ENCODE measurements around the gene DLG1.

Gene DLG1

GRCh38 chr3:197008436-197009209, 289.8 kb downstream of the DLG1 start:
- DNase-seq = no peak

- DNase-seq = no peak
Observed at GRCh38 chr3:197007953-197008352, 290.5 kb downstream of the DLG1 start.

GRCh38 chr3:197007296-197007940, 291.0 kb downstream of the DLG1 start:
- no peak for DNase-seq

DNA sequence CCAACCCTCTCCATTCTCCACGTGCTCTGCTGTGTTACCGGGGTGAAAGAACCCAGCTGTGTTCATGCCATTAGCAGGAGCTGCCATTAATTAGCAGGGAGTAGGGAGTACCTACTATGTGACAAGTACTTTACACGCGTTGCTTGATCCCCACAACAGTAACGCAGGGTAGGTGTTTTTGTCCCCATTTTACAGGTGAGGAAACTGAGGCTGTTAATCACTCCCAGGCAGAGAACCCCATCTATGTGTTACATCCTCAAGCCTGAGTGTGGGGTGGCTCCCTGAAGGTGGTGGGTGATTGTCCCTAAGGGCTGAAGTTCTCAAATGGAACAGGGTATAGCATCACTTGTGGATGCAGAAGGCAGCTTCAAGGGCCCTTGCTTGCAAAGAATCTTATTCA, 291.6 kb downstream of the DLG1 start:
- no peak for DNase-seq

DNA sequence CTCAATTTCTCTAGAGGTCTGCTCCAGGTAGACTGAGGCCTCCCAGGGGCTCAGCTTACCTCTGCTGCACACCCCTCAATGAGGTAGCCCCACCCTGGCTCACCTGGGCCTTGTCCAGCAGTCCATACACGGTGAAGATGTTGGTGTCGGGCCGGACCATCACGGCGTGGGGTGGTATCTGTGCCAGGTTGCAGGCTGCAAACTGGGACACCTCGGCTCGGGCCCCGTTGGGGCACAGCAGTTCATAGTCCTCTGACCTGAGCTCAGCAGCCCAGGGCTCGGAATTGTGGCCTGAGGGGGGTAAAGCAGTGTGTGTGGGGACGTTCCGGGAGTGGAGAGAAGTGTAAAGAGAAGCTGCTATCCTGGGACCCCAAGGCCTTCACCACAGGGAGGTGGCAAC, 292.0 kb downstream of the DLG1 start:
- no peak for DNase-seq

GRCh38 chr3:197003461-197004385, 294.7 kb downstream of the DLG1 start:
- peak; percentile 73 for DNase-seq

- peak; percentile 94 for DNase-seq
Observed at GRCh38 chr3:197002701-197003454, 295.5 kb downstream of the DLG1 start.

DNA sequence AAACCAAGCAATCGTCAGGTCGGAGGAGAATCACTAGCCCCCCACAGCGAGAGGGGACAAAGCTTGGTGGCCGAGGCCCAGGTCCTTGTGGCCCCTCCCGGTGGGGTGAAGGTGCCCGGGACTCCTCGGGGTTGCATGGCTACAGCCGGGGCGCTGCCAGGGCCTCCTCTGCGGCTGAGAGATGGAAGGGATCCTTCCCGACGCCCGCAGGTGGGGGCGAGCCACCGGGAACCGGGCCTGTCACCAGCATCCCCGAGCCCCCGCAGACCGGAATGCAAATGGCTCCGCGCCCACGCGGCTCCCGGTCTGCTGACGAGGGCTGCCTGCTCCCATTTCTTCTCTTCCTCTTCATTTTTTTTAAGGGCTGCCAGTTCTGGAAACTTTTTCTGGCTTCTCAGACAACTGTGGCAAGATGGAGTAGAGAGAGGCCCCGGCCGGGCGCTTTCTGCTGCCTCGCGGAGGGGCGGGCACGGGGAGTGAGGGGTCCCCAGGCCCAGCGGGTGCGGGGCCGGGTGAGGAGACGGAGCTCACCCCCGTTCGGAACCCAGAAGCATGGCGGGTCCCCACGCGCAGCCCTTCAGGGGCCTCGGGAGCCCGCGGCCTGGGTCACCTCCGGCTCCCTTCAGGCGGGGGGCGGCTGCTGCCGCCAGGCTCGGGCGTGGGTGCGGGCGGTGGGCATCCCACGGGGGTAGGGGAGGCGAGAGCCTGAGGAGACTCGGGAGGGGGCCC, 296.3 kb downstream of the DLG1 start:
- DNase-seq = no peak

DNA sequence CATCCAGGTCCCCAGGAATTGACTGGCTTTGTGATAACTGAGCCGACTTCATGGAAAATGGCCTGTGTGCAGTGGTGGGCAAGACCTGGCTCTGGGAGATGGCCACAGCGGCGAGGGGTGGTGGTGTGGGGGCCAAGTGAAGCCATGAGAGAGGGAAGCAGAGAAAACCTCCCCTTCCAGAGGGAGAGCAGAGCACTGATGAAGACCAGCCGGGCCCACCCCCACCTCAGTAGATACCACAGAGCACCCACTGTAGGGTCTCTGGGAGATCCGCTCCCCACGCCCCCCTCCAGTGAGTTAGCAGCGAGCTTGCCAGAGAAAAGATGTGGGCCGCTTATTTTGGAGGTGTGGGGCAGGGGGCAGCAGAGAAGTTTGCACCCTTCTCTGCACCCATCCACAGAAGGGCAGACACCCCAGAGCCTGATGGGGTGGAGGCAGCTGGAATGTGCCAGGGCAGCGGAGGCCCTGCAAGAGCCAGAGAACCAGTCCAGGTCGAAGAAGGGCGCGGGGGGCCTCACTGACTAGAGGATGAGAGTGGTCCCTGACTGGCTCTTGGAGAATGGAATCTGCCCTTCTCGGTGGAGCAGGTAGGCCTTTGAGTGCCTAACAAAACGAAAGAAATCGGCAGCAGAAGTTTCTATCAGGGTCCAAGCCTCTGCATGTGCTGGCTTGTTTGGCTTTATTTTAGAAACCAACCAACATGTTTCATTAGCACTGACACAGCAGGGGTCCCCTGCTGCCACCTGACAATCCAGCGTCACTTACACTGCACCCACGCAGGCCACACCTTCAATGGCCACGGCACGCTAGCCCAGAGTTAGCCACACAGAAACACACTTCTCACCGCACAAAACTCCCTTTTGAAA, 297.1 kb downstream of the DLG1 start:
- no peak for DNase-seq

- no peak for DNase-seq
Observed at GRCh38 chr3:197000211-197000610, 298.2 kb downstream of the DLG1 start.

GRCh38 chr3:196998966-196999760, 299.2 kb downstream of the DLG1 start:
- DNase-seq = no peak

GRCh38 chr3:196997311-196997710, 301.1 kb downstream of the DLG1 start:
- DNase-seq = no peak

DNA sequence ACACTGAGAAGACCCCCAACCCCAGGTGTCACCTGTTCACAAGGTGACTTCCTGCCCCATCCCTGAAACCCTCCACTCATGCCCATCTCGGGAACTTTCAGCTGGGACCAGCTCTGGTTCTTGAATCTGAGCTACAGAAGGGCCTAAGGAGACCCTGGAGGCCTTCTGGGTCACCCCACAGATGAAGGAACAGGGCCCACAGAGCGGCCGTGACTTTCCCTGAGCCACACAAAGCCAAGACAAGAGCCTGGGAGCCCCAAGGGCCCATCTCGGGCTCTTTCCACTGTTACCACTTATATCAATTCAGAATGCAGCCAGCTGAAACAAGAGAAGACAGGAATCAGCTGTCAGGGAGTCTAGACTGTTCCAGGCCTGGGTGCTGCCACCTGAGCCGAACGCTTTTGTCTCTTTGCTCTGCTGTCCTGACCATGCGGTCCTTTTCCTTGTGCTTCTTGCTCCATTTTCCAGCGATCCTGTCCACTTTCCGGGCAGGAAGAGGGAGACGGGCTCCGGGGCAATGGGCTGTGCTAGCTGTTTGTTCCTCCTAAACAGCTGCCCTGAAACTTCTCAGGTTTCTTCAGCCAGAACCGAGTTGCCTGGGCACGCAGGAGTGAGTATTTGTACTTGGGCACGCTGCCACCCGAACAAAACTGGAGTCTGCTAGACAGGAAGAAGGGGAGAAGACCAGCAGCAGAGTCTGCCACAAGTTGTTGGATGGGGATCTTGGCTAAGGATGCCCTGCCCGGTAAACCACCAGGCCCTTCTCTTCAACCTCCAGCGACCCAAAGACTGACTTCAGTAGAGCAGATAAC, 301.8 kb downstream of the DLG1 start:
- DNase-seq = no peak

DNA sequence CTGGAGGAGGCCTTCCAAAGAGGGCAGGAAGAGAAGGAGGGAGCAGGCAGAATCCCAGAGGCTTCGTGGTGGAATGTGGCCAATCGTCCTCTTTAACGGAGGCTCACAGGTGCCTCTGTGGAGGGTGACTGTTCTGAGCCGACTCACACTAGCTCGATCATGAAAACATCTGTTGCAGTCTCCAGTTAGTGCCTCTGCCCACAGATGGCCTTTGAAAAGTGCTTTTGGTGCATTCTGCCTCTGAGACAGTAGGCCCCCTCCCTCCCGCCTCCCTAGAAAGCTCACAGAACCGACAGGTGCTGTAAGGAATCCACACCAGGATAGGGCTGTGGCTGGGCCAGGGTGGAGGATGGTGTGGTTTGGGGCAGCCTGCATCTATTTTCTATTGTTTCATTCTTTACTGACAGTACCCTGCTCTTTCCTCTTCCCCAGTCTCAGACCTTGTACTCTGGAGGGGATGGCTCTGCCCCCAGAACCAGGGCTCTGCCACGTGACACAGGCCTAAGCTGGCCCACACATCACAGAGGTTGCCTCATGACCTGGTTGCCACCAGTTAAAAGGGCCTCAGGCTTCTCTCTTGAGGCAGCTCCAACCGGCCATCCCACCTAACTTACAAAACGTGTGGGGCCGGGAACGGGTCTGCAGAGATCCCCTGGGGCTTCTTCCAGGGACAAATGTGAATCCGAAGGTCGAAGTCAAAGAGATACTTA, 302.6 kb downstream of the DLG1 start:
- DNase-seq = no peak

- no peak for DNase-seq
Observed at GRCh38 chr3:196995027-196995426, 303.4 kb downstream of the DLG1 start.

DNA sequence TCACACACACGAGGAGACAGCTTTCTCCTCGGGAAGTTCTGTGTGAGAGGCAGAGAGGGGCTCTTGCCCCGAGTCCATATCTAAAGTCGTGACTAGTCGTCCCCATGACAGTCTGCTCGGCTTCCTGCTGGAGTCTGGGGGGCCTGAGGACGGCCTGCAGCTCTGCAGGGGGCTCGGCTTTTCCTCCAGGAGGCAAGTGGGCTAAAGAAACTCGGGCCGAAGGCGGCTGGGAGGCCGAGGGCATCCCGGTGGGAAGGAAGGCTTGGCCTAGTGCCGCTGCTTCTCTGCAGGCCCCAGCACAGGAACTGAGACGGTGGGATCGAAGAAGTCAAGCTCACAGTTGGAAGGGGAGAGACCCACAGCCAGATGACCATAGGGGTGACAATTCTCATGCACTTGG, 304.4 kb downstream of the DLG1 start:
- DNase-seq = no peak

All from activated effector memory CD4-positive, alpha-beta T cell treated with anti-CD3 and anti-CD28 coated beads, Interleukin-2, amount 50 U/mL, for 16 hours (primary cell).